Stomach (tissue), 9 donors: Measurements from ENCODE around the gene CHCHD3. TPM values are rescaled to one million over a fixed set of nuclear protein-coding genes. Genes with fewer than 3 reads are reported as not detected.
"Not testable (repeated sequence)": the region's sequence is repeated elsewhere in the genome, so short reads cannot be mapped to it uniquely, and the experiment has no call there.

Experiments
- DNase-seq, 2 donors: peaks; one replicate each; pipeline versions ENCODE4 v3.0.0 to v3.0.0-alpha.2; 2013 to 2019
- H3K27ac ChIP-seq, 5 donors: fragments of 200-600 bp in 4 of 5; sonication (generic) in 4 of 5; one replicate each; pipeline ENCODE4 v1.5.1; 2013 to 2019; ENCODE audit warnings: mild to moderate bottlenecking in 1 of 5, moderate library complexity in 1 of 5
- H3K27me3 ChIP-seq, 3 donors: fragments of 200-600 bp; sonication (generic); one replicate each; pipeline ENCODE4 v1.5.1; 2017 to 2019; ENCODE audit warnings: mixed run types in 1 of 3
- H3K36me3 ChIP-seq, 4 donors: fragments of 200-600 bp; sonication (generic); 1 replicate in 3 of 4; 2 replicates in 1 of 4; pipeline ENCODE4 v1.5.1; 2016 to 2019
- H3K4me1 ChIP-seq, 4 donors: fragments of 200-600 bp; sonication (generic); one replicate each; pipeline ENCODE4 v1.5.1; 2016 to 2019
- H3K4me3 ChIP-seq, 4 donors: fragments of 200-600 bp; sonication (generic) in 3 of 4; one replicate each; pipeline ENCODE4 v1.5.1; 2016 to 2019; ENCODE audit warnings: mild to moderate bottlenecking in 1 of 4
- H3K9me3 ChIP-seq, 4 donors: fragments of 200-600 bp; sonication (generic); one replicate each; pipeline ENCODE4 v1.5.1; 2016 to 2019
- EP300 ChIP-seq: sonication (generic); formaldehyde crosslinking; IDR thresholded peaks from one replicate; pipeline ENCODE4 v1.6.1; 2017; ENCODE audit warnings: antibody characterized with exemption
- POLR2A ChIP-seq, 4 donors: fragments of 450-650 bp; IDR thresholded peaks; one replicate each; pipeline ENCODE4 v1.6.1; 2016; ENCODE audit warnings: antibody characterized with exemption in 4 of 4, control low read depth in 2 of 4, mild to moderate bottlenecking in 1 of 4, moderate library complexity in 1 of 4
- POLR2AphosphoS5 ChIP-seq, 3 donors: sonication (generic); formaldehyde crosslinking; IDR thresholded peaks; one replicate each; pipeline ENCODE4 v1.6.1; 2016; ENCODE audit warnings: antibody characterized with exemption in 3 of 3
- WGBS, 5 donors: extraction: QIAGEN DNeasy Blood & Tissue Kit in 3 of 5; methylation state at CpG; one replicate each; pipeline versions ENCODE4 v1.1.5 to v1.1.7; 2013 to 2018; 5-methylcytosine and 5-hydroxymethylcytosine counted together
- intact Hi-C: fragments of 100-400 bp; cut with DNase I; formaldehyde crosslinking; loops from one replicate; pipeline ENCODE4 v1.15.1; 2023; ENCODE audit warnings: low total_unique reads
- polyA plus RNA-seq, 3 donors: library from polyadenylated mRNA; stranded (reverse); fragments of 200-250 nt; gene quantifications; one replicate each; pipeline ENCODE4 v1.2.3, GENCODE V29; 2013
- total RNA-seq, 5 donors: library from RNA; depleted of rRNA; stranded (reverse); fragments of >200 nt; gene quantifications; one replicate each; pipeline versions ENCODE4 v1.1.0 to v1.2.3, GENCODE V29; 2014 to 2016
- TF ChIP-seq, protein P1 (sequence below), 7 experiments: fragments of 450-650 bp in 4 of 7; fragments of 200-600 bp in 3 of 7; sonication (generic) in 3 of 7; IDR thresholded peaks; one replicate each; pipeline ENCODE4 v1.5.1; 2016 to 2019; ENCODE audit warnings: antibody characterized with exemption in 7 of 7, control low read depth in 2 of 7, mild to moderate bottlenecking in 1 of 7
- donor health status: healthy with polysubstance abuse.
- donor health status: Bipolar disorder and iron deficiency.
- donor health status: healthy.

The CHCHD3 gene
- total and polyA plus RNA-seq, 8 donors, result 5.8 to 90.9 (median 39.9) TPM

DNA sequence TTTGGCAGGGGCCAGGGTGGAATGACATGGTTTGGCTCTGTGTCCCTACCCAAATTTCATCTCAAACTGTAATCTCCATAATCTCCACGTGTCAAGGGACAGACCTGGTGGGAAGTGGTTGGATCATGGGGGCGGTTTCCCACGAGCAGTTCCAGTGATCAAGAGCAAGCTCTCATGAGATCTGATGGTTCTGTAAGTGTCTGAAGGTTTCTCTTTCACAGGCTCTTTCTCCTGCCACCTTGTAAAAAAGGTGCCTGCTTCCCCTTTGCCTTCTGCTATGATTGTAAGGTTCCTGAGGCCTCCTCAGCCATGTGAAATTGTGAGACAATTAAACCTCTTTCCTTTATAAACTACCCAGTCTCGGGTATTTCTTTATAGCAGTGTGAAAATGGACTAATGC lies 188.3 kb downstream of the CHCHD3 start:
- Histone ChIP-seq H3K27me3 (no peaks in the 10 kb centered on the region), H3K4me3 (no peak overlapping the region), H3K36me3 (peaks cover 0 to 12% (median 8%) of the 10 kb centered on the region in 4 donors), H3K9me3 (peaks cover 0 to 12% (median 3%) of the 10 kb centered on the region in 4 donors), H3K4me1 (no peaks in the 10 kb centered on the region), H3K27ac (no peak overlapping the region)
- intact Hi-C loops, result no loop called here
- WGBS, 5 donors, result 90 to 97% (median 95%) methylated on average over 4 of the region's 4 CpGs
- DNase-seq, result no peak
- no peak for TF ChIP-seq POLR2A (IDR thresholded peaks at IDR 0.05)

DNA sequence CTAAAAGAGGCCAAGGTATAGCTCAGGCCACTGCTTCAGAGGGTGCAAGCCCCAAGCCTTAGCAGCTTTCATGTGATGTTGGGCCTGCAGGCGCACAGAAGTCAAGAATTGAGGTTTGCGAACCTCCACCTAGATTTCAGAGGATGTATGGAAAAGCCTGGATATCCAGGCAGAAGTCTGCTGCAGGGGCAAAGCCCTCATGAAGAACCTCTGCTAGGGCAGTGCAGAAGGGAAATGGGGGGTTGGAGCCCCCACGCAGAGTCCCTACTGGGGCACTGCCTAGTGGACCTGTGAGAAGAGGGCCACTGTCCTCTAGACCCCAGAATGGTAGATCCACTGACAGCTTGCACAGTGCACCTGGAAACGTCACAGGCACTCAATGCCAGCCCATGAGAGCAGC lies 189.1 kb downstream of the CHCHD3 start:
- H3K4me3 ChIP-seq, H3K27ac ChIP-seq, H3K4me1 ChIP-seq, intact Hi-C loops, H3K27me3 ChIP-seq, DNase-seq: not testable (repeated sequence)
- WGBS, 5 donors, result 92 to 100% (median 98%) methylated on average over 1 to 4 of the region's 4 CpGs
- Histone ChIP-seq H3K9me3 (peaks cover 0 to 12% (median 3%) of the 10 kb centered on the region in 4 donors), H3K36me3 (peaks cover 0 to 12% (median 2%) of the 10 kb centered on the region in 4 donors)

DNA sequence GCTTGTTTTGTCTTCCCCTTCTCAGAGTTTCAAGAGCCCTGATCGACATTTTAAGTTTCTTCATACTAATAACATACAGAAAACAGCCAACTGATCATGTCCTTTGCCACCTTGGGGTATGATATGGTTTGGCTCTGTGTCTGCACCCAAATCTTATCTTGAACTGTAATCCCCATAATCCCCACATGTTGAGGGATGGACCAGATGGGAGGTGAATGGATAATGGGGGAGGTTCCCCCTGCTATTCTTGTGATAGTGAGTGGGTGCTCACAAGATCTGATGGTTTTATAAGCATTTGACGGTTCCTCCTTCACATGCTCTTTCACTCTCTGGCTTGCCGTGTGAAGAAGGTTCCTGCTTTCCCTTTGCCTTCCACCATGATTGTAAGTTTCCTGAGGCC lies 190.3 kb downstream of the CHCHD3 start:
- H3K36me3 ChIP-seq, result peaks cover 0 to 12% (median 0%) of the 10 kb centered on the region in 4 donors
- H3K4me3 ChIP-seq, result no peak overlapping the region
- H3K4me1 ChIP-seq, result no peaks in the 10 kb centered on the region
- H3K27ac ChIP-seq, result no peak overlapping the region
- no peak for TF ChIP-seq EP300
- no peak for TF ChIP-seq POLR2AphosphoS5 (IDR thresholded peaks at IDR 0.05)
- no peak for TF ChIP-seq POLR2A (IDR thresholded peaks at IDR 0.05)
- TF ChIP-seq, protein P1, sequence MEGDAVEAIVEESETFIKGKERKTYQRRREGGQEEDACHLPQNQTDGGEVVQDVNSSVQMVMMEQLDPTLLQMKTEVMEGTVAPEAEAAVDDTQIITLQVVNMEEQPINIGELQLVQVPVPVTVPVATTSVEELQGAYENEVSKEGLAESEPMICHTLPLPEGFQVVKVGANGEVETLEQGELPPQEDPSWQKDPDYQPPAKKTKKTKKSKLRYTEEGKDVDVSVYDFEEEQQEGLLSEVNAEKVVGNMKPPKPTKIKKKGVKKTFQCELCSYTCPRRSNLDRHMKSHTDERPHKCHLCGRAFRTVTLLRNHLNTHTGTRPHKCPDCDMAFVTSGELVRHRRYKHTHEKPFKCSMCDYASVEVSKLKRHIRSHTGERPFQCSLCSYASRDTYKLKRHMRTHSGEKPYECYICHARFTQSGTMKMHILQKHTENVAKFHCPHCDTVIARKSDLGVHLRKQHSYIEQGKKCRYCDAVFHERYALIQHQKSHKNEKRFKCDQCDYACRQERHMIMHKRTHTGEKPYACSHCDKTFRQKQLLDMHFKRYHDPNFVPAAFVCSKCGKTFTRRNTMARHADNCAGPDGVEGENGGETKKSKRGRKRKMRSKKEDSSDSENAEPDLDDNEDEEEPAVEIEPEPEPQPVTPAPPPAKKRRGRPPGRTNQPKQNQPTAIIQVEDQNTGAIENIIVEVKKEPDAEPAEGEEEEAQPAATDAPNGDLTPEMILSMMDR (IDR thresholded peaks at IDR 0.05), result no peak
- H3K9me3 ChIP-seq, result peaks cover 0 to 12% (median 3%) of the 10 kb centered on the region in 4 donors
- no peaks in the 10 kb centered on the region for H3K27me3 ChIP-seq
- no peak for DNase-seq
- intact Hi-C loops, result no loop called here
- 91 to 97% (median 96%) methylated on average over 3 of the region's 3 CpGs for WGBS, 5 donors

DNA sequence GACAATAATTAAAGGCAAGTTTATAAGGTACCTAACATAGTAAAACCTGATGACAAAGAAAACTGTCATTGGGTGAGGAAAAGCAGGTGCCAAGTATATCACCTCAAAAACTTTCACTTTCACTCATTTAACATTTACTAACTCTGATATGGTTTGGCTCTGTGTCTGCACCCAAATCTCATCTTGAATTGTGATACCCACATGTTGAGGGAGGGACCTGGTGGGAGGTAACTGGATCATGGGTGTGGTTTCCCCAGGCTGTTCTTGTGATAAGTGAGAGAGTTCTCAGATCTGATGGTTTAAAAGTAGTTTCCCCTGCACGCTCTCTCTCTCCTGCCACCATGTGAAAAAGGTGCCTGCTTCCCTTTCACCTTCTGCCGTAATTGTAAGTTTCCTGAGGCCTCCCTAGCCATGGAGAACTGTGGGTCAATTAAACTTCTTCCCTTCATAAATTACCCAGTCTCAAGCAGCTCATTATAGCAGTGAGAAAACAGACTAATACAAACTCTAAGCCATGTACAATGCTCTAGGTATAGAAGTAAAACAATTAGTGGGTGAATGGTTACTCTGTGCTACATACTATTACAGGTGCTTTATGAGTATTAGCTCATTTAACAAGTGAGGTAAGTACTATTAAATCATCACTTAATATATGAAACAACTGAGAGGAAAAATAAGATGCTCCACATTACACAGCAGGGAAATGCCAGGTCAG lies 199.0 kb downstream of the CHCHD3 start:
- DNase-seq, result no peak

DNA sequence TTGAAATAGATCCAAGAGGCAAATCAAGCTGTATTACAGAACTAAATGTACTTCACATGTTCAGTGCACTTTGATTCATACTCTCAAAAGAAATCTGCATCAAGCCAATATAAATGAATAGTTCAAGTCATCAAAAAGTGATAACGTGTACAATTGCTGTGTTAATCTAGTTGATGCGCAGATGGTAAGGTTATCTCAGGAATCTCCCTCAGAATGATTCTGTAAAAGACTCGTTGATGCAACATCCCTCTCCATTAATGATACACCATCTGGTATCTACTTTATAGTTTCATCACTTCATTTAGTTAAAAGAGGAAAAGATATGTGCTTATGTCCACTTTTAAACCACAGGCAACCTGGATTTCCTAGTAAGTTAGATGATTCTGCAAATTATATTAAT lies 200.6 kb downstream of the CHCHD3 start:
- no peak overlapping the region for H3K4me3 ChIP-seq
- TF ChIP-seq POLR2A (IDR thresholded peaks at IDR 0.05), result no peak
- no peak for TF ChIP-seq POLR2AphosphoS5 (IDR thresholded peaks at IDR 0.05)
- TF ChIP-seq, protein P1 (IDR thresholded peaks at IDR 0.05), result no peak
- no peak for TF ChIP-seq EP300
- H3K36me3 ChIP-seq, result peaks cover 0 to 18% (median 10%) of the 10 kb centered on the region in 4 donors
- no peaks in the 10 kb centered on the region for H3K27me3 ChIP-seq
- H3K4me1 ChIP-seq, result peaks cover 0 to 9% (median 0%) of the 10 kb centered on the region in 4 donors
- WGBS, 5 donors, result 44 to 77% (median 62%) methylated on average over 3 of the region's 3 CpGs
- intact Hi-C loops, result no loop called here
- H3K9me3 ChIP-seq, result no peaks in the 10 kb centered on the region
- DNase-seq, result no peak
- H3K27ac ChIP-seq, result no peak overlapping the region

More for the DNA sequence above, 199.0 kb downstream of the CHCHD3 start:
- WGBS, 5 donors, result 49 to 67% (median 57%) methylated on average over 2 of the region's 2 CpGs
- TF ChIP-seq POLR2AphosphoS5 (IDR thresholded peaks at IDR 0.05) (no peak), POLR2A (IDR thresholded peaks at IDR 0.05) (no peak)
- TF ChIP-seq, protein P1 (IDR thresholded peaks at IDR 0.05), result no peak
- H3K4me1 ChIP-seq, result peaks cover 0 to 9% (median 0%) of the 10 kb centered on the region in 4 donors
- H3K36me3 ChIP-seq, result peaks cover 0 to 18% (median 10%) of the 10 kb centered on the region in 4 donors
- intact Hi-C loops, result no loop called here
- no peaks in the 10 kb centered on the region for H3K27me3 ChIP-seq
- no peak overlapping the region for H3K4me3 ChIP-seq
- H3K9me3 ChIP-seq, result no peaks in the 10 kb centered on the region
- no peak overlapping the region for H3K27ac ChIP-seq
